NCI-H1048 (cell line): ENCODE data around the gene NPW.
"Not testable (repeated sequence)": the region's sequence is repeated elsewhere in the genome, so short reads cannot be mapped to it uniquely, and the experiment has no call there.

Experiments
- DNase-seq: peaks from one replicate; lab custom pipeline; 2025; lab: John Stamatoyannopoulos, UW

Gene NPW

GRCh38 chr16:2002406-2003230 is 17.0 kb upstream of the NPW start:
- DNase-seq = no peak

GRCh38 chr16:2003231-2003826 is 16.3 kb upstream of the NPW start:
- DNase-seq = no peak

DNA sequence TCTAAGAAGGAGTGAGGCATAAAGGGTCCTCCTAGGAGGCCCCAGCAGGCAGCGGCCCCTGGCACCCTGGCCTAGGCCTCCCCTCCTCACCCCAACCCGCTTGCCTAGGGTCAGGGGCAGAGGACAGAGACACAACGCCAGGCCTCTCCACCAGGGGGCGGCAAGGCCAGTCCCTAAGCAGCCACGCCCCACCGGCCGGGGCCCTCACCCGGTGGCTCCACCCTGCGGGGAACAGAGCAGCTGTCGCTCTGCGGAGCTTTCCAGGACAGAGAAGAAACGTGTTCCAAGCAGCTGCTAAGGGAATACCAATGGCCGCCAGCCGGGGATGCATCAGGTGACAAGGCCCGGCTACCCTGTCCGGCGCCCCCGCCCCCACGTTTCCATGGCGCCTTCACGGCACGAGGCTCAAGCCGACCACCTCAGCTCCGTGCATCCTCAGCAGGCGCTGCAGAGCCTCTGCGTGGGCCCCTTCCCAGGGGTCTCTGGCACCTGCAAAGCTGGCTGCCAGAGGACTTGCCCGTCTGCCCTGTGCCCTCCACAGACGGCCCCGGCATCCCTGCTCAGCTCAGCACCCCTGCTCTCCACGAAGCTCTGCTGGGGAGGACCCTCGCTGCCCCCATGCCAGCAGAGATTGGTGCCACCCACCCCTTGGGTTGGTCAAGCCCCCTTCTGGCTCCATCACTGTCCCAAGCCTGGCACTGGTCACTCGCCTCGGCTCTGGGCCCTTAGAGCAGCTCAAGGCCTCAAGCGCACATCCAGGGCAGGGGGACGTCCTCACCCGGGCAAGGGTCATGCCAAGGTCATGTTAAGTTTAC is 15.6 kb upstream of the NPW start:
- peak; percentile 28 for DNase-seq

GRCh38 chr16:2004795-2005517 is 14.6 kb upstream of the NPW start:
- no peak for DNase-seq

- no peak for DNase-seq
These were observed 13.9 kb upstream of the NPW start for GRCh38 chr16:2005646-2006045.

GRCh38 chr16:2006317-2006716 is 13.3 kb upstream of the NPW start:
- DNase-seq = no peak

DNA sequence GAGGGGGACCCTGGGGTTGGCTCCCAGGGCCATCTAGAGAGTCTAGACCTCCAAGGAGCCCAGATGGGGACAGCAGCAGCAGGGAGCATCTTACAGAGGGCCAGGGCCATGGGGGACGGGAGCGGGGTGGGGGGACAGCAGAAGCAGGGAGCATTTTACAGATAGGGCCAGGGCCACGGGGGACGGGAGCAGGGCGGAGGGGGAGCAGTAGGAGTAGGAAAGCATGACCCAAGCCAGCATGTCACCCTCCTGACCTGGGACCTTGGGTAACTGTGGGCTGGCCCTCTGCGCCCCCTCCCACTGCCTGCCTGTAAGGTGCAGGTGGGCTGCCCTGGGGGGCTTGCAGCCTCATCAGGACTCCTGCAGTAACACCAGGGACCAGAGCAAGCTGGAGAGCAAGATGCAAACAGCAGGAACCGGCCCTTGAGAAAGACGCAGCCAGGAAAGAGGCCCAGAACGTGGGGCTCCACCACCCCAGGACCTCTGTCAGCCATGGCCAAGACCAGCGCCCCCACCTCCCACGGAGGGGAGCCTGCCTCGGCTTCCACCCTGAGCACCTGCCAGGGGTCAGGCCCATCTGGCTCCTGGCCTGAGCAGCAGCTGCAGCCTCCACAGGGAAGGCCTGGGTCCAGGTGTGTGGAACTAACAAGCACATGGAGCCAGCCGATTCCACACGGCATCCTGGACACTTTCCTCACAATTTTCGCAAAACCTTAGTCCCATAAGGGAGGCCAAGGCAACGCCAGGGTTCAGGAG is 12.3 kb upstream of the NPW start:
- no peak for DNase-seq

DNA sequence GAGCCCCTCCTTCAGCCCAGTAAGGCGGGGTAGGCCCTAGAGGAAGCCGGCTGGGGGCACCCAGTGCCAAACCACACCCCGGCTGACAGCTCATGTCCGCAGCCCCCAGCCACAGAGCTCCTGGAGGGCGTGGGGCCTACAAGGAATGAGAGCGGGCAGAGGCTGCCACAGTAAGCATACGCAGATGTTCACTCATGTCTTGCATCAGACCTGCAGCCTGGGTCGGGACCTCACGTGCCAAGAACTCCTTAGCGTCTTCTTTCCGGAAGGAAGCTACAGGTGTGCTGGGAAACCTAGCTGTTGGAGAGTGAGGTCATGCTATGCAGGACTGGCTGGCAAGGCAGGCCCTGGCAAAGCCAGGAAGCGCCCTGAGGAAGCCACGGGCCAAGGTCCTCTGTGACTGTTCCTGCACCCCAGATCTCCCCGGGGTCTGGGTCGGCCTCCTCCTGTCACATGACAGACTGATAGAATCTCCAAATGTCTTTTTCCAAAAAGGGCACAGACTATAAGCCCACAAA is 11.5 kb upstream of the NPW start:
- DNase-seq = no peak

- DNase-seq = no peak
These were observed 10.9 kb upstream of the NPW start for GRCh38 chr16:2008631-2009163.

DNA sequence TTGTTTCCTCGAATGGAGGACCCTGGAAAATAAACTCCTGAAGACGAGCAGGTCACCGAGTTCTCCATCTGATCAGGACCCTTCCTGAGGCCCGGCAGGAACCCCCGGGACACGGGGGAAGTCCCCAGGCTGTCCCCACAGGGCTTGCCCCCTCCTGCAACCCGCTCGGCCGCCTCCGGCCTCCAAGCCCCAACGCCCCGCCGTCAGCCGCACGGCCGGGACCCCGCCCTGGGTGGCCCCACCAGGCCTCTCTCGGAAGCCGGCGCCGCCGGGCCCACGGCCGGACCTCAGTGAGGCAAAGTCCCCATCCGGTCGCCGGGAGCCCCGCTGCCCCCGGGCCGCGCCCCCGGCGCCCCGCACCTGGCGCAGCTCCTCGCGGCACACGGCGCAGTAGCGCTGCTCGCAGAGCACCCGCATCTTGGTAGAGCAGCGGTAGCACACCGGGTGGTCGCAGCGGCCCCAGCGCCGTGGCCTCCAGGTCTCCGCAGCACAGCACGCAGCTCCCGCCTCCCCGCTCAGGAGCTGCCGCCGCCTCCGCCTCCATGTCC is 10.3 kb upstream of the NPW start:
- no peak for DNase-seq

- no peak for DNase-seq
These were observed 9.6 kb upstream of the NPW start, which contains the start of gene ZNF598 for GRCh38 chr16:2009791-2010510. TSS of gene ZNF598 (minus strand) at chr16:2009821.

GRCh38 chr16:2011726-2012125 is 7.9 kb upstream of the NPW start:
- DNase-seq = not testable (repeated sequence)

- no peak for DNase-seq
These were observed 6.1 kb upstream of the NPW start for GRCh38 chr16:2013527-2013926.

DNA sequence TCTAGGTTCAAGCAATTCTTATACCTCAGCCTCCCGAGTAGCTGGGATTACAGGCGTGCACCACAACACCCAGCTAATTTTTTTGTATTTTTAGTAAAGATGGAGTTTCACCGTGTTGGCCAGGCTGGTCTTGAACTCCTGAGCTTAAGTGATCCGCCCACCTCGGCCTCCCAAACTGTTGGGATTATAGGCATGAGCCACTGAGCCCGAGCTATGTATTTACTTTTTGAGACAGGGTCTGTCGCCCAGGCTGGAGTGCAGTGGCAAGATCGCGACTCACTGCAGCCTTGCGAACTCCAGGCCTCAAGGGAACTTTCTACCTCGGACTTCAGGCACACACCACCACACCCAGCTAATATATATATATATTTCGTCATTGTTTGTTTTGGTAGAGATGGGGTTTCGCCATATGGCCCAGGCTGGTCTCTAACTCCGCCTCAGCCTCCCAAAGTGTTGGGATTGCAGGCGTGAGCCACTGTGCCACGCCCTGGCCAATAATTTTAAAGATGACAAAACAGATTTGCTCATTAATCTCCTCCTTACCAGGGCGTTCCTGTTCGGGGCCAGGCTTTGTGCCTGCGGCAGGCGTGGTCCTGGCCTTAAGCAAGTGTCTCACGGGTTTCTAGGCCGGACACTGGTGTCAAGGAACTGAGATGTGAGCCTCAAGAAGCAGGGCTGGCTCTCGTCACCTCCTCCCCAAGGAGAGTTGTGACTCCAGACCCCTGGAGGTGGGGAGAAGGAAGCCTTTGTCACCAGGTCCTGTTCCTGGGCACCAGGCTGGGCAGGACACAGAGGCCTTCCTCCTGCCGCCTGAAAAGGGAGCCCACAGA is 4.3 kb upstream of the NPW start:
- no peak for DNase-seq

- no peak for DNase-seq
These were observed 3.7 kb upstream of the NPW start for GRCh38 chr16:2015947-2016208.

GRCh38 chr16:2016407-2016922 is 3.1 kb upstream of the NPW start:
- DNase-seq = no peak

DNA sequence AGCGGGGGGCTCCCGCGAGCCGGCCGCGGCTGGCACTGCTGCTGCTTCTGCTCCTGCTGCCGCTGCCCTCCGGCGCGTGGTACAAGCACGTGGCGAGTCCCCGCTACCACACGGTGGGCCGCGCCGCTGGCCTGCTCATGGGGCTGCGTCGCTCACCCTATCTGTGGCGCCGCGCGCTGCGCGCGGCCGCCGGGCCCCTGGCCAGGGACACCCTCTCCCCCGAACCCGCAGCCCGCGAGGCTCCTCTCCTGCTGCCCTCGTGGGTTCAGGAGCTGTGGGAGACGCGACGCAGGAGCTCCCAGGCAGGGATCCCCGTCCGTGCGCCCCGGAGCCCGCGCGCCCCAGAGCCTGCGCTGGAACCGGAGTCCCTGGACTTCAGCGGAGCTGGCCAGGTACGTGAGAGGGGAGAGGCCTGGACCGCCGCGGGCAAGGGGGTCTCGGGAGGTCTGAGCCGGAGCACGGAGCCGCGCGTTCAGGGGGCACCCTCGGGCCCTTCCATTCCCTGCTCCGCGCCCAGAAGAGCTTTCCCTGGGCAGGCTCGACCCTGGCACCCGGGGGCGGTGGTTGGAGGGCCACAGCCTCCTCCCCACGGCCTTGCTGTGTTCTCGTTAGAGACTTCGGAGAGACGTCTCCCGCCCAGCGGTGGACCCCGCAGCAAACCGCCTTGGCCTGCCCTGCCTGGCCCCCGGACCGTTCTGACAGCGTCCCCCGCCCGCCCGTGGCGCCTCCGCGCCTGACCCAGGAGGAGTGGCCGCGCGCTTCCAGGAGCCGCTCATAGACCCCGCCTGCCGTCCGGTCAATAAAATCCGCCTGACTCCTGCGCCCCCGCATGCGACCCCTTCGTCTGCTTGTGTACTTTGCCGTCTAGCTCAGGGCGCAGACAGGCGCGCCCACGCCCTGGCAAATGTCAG is 591 bp downstream of the NPW start:
- DNase-seq = no peak

DNA sequence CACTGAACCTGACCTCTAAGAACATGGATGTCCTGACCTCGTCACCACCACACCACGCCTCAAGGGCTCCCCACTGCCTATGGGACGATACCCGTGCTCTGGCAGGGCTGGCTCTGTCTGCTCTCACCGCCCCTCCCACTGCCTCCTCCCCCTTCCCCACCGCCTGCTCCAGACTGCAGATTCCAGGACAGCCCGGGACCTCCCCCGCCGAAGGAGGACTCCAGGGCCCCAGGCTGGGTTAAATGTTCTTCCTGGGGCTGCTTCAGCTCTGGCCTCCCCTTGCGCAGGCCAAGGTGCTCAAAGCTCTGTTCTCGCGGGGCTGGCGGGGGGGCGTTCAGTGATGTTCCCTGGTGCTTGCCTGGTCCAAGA is 3.1 kb downstream of the NPW start:
- DNase-seq = no peak
